ENCODE results near the gene ITGA8. TPM values are rescaled to one million over a fixed set of nuclear protein-coding genes. Genes with fewer than 3 reads are reported as not detected.

ITGA8 gene
- total RNA-seq, 1 experiment from 2014 or later: 0.02 TPM

GRCh38 chr10:15489431-15489830 is 230.3 kb downstream of the ITGA8 start:
- no peak overlapping the region for H3K27ac ChIP-seq (ENCODE audit: low read depth, low read length)
- intact Hi-C loops (cut with micrococcal nuclease): no loop called here

More at GRCh38 chr10:15489431-15489830, 230.3 kb downstream of the ITGA8 start:
- no peak for DNase-seq (ENCODE audit: low read depth, low spot score)
- Histone ChIP-seq H3K4me1 (ENCODE audit: control insufficient read depth in 1 of 2, insufficient read depth in 2 of 2, low read length in 2 of 2) (no peaks in the 10 kb centered on the region), H3K4me2 (ENCODE audit: low read length) (no peak overlapping the region), H3K79me2 (ENCODE audit: insufficient read depth, low read length) (no peaks in the 10 kb centered on the region), H4K20me1 (ENCODE audit: insufficient read depth) (no peaks in the 10 kb centered on the region), H3K4me3 (replicated peaks in 1 of 2; ENCODE audit: low read depth in 1 of 2, low read length in 2 of 2) (no peak overlapping the region), H3K9ac (ENCODE audit: low read length) (no peak overlapping the region), H2AFZ (ENCODE audit: low read depth, low read length, poor library complexity, severe bottlenecking) (no peak overlapping the region), H3K9me2 (ENCODE audit: insufficient read depth) (no peaks in the 10 kb centered on the region), H3K27me3 (ENCODE audit: insufficient read depth, low read length) (peaks cover 38% of the 10 kb centered on the region), H3K36me3 (ENCODE audit: control insufficient read depth in 1 of 2, insufficient read depth in 2 of 2, low read length in 2 of 2) (no peaks in the 10 kb centered on the region), H3K9me3 (ENCODE audit: control insufficient read depth in 1 of 2, insufficient read depth in 1 of 2, low read depth in 1 of 2, low read length in 2 of 2) (no peaks in the 10 kb centered on the region)
- ChIA-PET CTCF (no interaction called here), POLR2A (no interaction called here), RAD21 (ENCODE audit: low non-redundant PET in 1 of 2, low total read pairs in 2 of 2, uncharacterized antibody in 2 of 2, unreplicated experiment in 2 of 2) (no interaction called here)
- no peak for TF ChIP-seq EZH2 (IDR thresholded peaks at IDR 0.05)
- no peak for TF ChIP-seq TCF7L2 (IDR thresholded peaks at IDR 0.05; ENCODE audit: borderline replicate concordance, extremely low read depth, insufficient read depth, insufficient read length)
- no peak for TF ChIP-seq REST (IDR thresholded peaks at IDR 0.05; ENCODE audit: low read depth)
- no peak for TF ChIP-seq ATF3 (IDR thresholded peaks at IDR 0.05)
- TF ChIP-seq POLR2A (IDR thresholded peaks at IDR 0.05; ENCODE audit: borderline replicate concordance, extremely low read depth, insufficient read depth, insufficient read length): no peak
- no peak for TF ChIP-seq EZH2phosphoT487 (IDR thresholded peaks at IDR 0.05; ENCODE audit: borderline replicate concordance)
- no peak for TF ChIP-seq EGR1 (IDR thresholded peaks at IDR 0.05; ENCODE audit: low read depth)
- TF ChIP-seq MAX (IDR thresholded peaks at IDR 0.05): no peak
- TF ChIP-seq YY1 (IDR thresholded peaks at IDR 0.05; ENCODE audit: extremely low read depth, insufficient replicate concordance, low read depth, low read length): no peak
- TF ChIP-seq ZFX (IDR thresholded peaks at IDR 0.05): no peak
- no peak for TF ChIP-seq JUND (IDR thresholded peaks at IDR 0.05)
- no peak for TF ChIP-seq RAD21 (IDR thresholded peaks at IDR 0.05; ENCODE audit: low read depth)
- no peak for TF ChIP-seq ELF1 (IDR thresholded peaks at IDR 0.05; ENCODE audit: borderline replicate concordance, low read depth)
- TF ChIP-seq CEBPB (IDR thresholded peaks at IDR 0.05; ENCODE audit: low read depth): no peak
- TF ChIP-seq POLR2AphosphoS5 (IDR thresholded peaks at IDR 0.05; ENCODE audit: low read depth, low read length): no peak
- TF ChIP-seq SIN3A (IDR thresholded peaks at IDR 0.05; ENCODE audit: low read depth): no peak
- TF ChIP-seq SP1 (IDR thresholded peaks at IDR 0.05; ENCODE audit: low read depth): no peak
- no peak for ATAC-seq
- BruUV-seq (replicated peaks): no TSS peak
